Measurements from ENCODE around the gene PCDHA4.

DNA sequence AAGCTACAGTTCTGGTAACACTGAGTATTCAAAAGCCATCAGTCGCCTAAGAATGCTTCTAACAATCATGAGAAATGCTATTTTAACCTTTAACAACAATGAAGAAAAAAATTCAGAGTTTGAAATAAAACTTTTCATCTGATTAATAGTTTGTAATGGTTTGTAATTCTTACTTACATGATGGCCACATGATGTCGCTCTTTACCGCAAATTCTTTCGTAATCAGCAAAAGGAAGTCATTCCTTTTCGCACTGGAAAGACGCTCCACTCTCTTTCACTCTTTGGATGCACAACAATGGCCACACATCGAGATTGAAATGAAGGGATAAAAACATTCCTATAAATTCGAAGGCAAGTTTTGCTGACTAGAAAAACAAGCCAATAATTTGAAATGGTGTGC is 27.1 kb downstream of the PCDHA4 start, which contains the start of gene PCDHA7:
- TF ChIP-seq RAD21 (IDR thresholded peaks at IDR 0.05; ENCODE audit: low read length) (no peak), TCF12 (IDR thresholded peaks at IDR 0.05) (no peak), POLR2AphosphoS5 (IDR thresholded peaks at IDR 0.05; ENCODE audit: low read depth, low read length) (no peak), EZH2phosphoT487 (IDR thresholded peaks at IDR 0.05; ENCODE audit: borderline replicate concordance, low read depth) (no peak), FOXM1 (IDR thresholded peaks at IDR 0.05; ENCODE audit: low read depth) (no peak), EP300 (IDR thresholded peaks at IDR 0.05; ENCODE audit: borderline replicate concordance in 1 of 2, low read depth in 1 of 2, low read length in 1 of 2) (no peak), GABPA (IDR thresholded peaks at IDR 0.05; ENCODE audit: low read depth) (no peak)
- TF ChIP-seq, protein P1, sequence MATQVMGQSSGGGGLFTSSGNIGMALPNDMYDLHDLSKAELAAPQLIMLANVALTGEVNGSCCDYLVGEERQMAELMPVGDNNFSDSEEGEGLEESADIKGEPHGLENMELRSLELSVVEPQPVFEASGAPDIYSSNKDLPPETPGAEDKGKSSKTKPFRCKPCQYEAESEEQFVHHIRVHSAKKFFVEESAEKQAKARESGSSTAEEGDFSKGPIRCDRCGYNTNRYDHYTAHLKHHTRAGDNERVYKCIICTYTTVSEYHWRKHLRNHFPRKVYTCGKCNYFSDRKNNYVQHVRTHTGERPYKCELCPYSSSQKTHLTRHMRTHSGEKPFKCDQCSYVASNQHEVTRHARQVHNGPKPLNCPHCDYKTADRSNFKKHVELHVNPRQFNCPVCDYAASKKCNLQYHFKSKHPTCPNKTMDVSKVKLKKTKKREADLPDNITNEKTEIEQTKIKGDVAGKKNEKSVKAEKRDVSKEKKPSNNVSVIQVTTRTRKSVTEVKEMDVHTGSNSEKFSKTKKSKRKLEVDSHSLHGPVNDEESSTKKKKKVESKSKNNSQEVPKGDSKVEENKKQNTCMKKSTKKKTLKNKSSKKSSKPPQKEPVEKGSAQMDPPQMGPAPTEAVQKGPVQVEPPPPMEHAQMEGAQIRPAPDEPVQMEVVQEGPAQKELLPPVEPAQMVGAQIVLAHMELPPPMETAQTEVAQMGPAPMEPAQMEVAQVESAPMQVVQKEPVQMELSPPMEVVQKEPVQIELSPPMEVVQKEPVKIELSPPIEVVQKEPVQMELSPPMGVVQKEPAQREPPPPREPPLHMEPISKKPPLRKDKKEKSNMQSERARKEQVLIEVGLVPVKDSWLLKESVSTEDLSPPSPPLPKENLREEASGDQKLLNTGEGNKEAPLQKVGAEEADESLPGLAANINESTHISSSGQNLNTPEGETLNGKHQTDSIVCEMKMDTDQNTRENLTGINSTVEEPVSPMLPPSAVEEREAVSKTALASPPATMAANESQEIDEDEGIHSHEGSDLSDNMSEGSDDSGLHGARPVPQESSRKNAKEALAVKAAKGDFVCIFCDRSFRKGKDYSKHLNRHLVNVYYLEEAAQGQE (IDR thresholded peaks at IDR 0.05; ENCODE audit: low read depth, low read length) = no peak
- TF ChIP-seq, protein P2, sequence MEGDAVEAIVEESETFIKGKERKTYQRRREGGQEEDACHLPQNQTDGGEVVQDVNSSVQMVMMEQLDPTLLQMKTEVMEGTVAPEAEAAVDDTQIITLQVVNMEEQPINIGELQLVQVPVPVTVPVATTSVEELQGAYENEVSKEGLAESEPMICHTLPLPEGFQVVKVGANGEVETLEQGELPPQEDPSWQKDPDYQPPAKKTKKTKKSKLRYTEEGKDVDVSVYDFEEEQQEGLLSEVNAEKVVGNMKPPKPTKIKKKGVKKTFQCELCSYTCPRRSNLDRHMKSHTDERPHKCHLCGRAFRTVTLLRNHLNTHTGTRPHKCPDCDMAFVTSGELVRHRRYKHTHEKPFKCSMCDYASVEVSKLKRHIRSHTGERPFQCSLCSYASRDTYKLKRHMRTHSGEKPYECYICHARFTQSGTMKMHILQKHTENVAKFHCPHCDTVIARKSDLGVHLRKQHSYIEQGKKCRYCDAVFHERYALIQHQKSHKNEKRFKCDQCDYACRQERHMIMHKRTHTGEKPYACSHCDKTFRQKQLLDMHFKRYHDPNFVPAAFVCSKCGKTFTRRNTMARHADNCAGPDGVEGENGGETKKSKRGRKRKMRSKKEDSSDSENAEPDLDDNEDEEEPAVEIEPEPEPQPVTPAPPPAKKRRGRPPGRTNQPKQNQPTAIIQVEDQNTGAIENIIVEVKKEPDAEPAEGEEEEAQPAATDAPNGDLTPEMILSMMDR (IDR thresholded peaks at IDR 0.05) = no peak
- TF ChIP-seq, protein P3, sequence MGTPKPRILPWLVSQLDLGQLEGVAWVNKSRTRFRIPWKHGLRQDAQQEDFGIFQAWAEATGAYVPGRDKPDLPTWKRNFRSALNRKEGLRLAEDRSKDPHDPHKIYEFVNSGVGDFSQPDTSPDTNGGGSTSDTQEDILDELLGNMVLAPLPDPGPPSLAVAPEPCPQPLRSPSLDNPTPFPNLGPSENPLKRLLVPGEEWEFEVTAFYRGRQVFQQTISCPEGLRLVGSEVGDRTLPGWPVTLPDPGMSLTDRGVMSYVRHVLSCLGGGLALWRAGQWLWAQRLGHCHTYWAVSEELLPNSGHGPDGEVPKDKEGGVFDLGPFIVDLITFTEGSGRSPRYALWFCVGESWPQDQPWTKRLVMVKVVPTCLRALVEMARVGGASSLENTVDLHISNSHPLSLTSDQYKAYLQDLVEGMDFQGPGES (IDR thresholded peaks at IDR 0.05; ENCODE audit: low read depth, low read length) = no peak
- TF ChIP-seq, protein P4, sequence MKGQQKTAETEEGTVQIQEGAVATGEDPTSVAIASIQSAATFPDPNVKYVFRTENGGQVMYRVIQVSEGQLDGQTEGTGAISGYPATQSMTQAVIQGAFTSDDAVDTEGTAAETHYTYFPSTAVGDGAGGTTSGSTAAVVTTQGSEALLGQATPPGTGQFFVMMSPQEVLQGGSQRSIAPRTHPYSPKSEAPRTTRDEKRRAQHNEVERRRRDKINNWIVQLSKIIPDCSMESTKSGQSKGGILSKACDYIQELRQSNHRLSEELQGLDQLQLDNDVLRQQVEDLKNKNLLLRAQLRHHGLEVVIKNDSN (IDR thresholded peaks at IDR 0.05; ENCODE audit: borderline replicate concordance, low read depth) = no peak

Data from SK-N-SH (cell line).